ENCODE measurements around the gene MDN1.

MDN1 gene

DNA sequence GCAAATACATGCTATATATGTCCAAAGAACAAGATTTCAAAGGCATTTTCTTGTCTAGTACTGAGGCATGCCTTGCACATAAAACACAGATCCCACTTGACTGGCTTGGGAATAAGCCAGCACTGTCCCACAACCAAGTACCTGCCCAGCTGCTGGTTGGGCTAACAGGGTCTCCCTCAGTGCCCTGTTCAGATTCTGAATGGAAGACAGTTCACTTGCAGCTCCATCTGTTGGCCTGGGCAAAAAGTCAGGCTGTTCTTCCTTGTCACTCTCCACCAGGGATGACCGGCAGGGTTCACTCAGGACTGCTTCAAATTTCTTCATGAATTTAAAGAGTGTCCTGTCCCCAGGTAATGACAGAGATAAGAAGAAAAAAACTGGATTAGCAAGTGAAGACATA lies 136.6 kb downstream of the MDN1 start:
- DNase-seq (ENCODE audit: low read depth, low spot score), result no peak
- TF ChIP-seq YY1 (IDR thresholded peaks at IDR 0.05; ENCODE audit: insufficient read depth, insufficient read length), result no peak
- TF ChIP-seq ZNF274 (IDR thresholded peaks at IDR 0.05; ENCODE audit: low read depth, low read length), result no peak
- no peak for TF ChIP-seq SUZ12 (IDR thresholded peaks at IDR 0.05; ENCODE audit: extremely low read depth, insufficient read depth, insufficient read length)
- Histone ChIP-seq H3K4me3 (ENCODE audit: insufficient read length, low read depth) (no peak overlapping the region), H3K36me3 (ENCODE audit: insufficient read depth, insufficient read length, low read length) (peaks cover 86% of the 10 kb centered on the region), H3K9ac (ENCODE audit: insufficient read length, low read depth) (no peak overlapping the region), H3K4me1 (ENCODE audit: insufficient read depth, insufficient read length) (peaks cover 9% of the 10 kb centered on the region), H3K9me3 (ENCODE audit: insufficient read depth, low read length) (no peaks in the 10 kb centered on the region), H3K27me3 (ENCODE audit: insufficient read depth, insufficient read length) (no peaks in the 10 kb centered on the region)

DNA sequence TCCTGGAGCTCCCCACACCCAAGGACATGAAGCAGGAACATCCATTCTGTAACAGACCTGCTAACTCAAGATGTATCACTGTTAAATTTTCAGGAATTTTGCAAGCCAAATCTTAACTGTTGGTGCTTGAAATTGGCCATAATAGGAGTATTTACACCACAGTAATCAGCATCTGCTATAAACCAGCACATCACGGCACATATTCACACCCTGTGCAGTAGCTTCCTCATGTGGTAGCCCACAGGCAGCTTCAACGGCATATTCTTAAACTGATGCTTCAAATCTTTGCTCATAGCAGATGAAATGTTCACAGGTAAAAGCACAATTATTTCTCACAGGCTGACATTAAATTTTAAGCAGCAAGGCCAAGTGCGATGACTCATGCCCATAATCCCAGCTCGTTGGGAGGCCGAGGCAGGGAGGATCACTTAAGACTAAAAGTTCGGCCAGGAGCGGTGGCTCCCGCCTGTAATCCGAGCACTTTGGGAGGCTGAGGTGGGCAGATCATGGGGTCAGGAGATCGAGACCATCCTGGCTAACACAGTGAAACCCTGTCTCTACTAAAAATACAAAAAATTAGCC lies 137.5 kb downstream of the MDN1 start:
- H3K36me3 ChIP-seq (ENCODE audit: insufficient read depth, insufficient read length, low read length), result peaks cover 84% of the 10 kb centered on the region
- DNase-seq (ENCODE audit: low read depth, low spot score), result no peak

GRCh38 chr6:89680551-89680950 lies 139.0 kb downstream of the MDN1 start:
- Histone ChIP-seq H3K27me3 (ENCODE audit: insufficient read depth, insufficient read length) (no peaks in the 10 kb centered on the region), H3K9ac (ENCODE audit: insufficient read length, low read depth) (no peak overlapping the region), H3K4me3 (ENCODE audit: insufficient read length, low read depth) (no peak overlapping the region), H3K36me3 (ENCODE audit: insufficient read depth, insufficient read length, low read length) (peaks cover 84% of the 10 kb centered on the region), H3K4me1 (ENCODE audit: insufficient read depth, insufficient read length) (peaks cover 5% of the 10 kb centered on the region), H3K9me3 (ENCODE audit: insufficient read depth, low read length) (no peaks in the 10 kb centered on the region)
- TF ChIP-seq YY1 (IDR thresholded peaks at IDR 0.05; ENCODE audit: insufficient read depth, insufficient read length) (no peak), SUZ12 (IDR thresholded peaks at IDR 0.05; ENCODE audit: extremely low read depth, insufficient read depth, insufficient read length) (no peak), ZNF274 (IDR thresholded peaks at IDR 0.05; ENCODE audit: low read depth, low read length) (no peak)
- DNase-seq (ENCODE audit: low read depth, low spot score), result no peak

More for the DNA sequence above, 137.5 kb downstream of the MDN1 start:
- peaks cover 5% of the 10 kb centered on the region for H3K4me1 ChIP-seq (ENCODE audit: insufficient read depth, insufficient read length)
- H3K4me3 ChIP-seq (ENCODE audit: insufficient read length, low read depth), result no peak overlapping the region
- H3K9me3 ChIP-seq (ENCODE audit: insufficient read depth, low read length), result no peaks in the 10 kb centered on the region
- no peaks in the 10 kb centered on the region for H3K27me3 ChIP-seq (ENCODE audit: insufficient read depth, insufficient read length)
- H3K9ac ChIP-seq (ENCODE audit: insufficient read length, low read depth), result no peak overlapping the region
- no peak for TF ChIP-seq YY1 (IDR thresholded peaks at IDR 0.05; ENCODE audit: insufficient read depth, insufficient read length)
- TF ChIP-seq SUZ12 (IDR thresholded peaks at IDR 0.05; ENCODE audit: extremely low read depth, insufficient read depth, insufficient read length), result no peak
- TF ChIP-seq ZNF274 (IDR thresholded peaks at IDR 0.05; ENCODE audit: low read depth, low read length), result no peak

DNA sequence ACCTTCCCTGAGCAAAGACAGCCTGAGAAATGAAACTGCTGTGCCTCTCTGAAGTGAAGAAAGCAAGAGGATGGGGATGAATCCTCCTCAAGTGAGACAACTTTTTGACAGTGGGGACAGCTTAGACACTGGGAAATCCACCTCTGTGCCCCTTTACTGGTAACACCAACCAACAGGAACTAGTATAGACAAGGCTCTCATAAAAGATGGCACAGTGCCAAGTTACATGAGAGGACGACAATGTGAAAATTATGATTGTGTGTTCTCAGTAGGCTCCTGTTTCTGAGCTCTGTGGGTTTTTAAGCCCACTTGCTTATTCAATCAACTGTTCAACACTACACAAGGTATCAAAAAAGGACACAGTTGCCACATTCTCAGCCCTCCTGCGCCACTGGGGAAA lies 139.4 kb downstream of the MDN1 start:
- peaks cover 5% of the 10 kb centered on the region for H3K4me1 ChIP-seq (ENCODE audit: insufficient read depth, insufficient read length)
- no peak overlapping the region for H3K9ac ChIP-seq (ENCODE audit: insufficient read length, low read depth)
- no peaks in the 10 kb centered on the region for H3K27me3 ChIP-seq (ENCODE audit: insufficient read depth, insufficient read length)
- no peak for DNase-seq (ENCODE audit: low read depth, low spot score)
- no peak for TF ChIP-seq ZNF274 (IDR thresholded peaks at IDR 0.05; ENCODE audit: low read depth, low read length)
- no peak for TF ChIP-seq SUZ12 (IDR thresholded peaks at IDR 0.05; ENCODE audit: extremely low read depth, insufficient read depth, insufficient read length)
- TF ChIP-seq YY1 (IDR thresholded peaks at IDR 0.05; ENCODE audit: insufficient read depth, insufficient read length), result no peak
- no peaks in the 10 kb centered on the region for H3K9me3 ChIP-seq (ENCODE audit: insufficient read depth, low read length)
- no peak overlapping the region for H3K4me3 ChIP-seq (ENCODE audit: insufficient read length, low read depth)
- peaks cover 84% of the 10 kb centered on the region for H3K36me3 ChIP-seq (ENCODE audit: insufficient read depth, insufficient read length, low read length)

DNA sequence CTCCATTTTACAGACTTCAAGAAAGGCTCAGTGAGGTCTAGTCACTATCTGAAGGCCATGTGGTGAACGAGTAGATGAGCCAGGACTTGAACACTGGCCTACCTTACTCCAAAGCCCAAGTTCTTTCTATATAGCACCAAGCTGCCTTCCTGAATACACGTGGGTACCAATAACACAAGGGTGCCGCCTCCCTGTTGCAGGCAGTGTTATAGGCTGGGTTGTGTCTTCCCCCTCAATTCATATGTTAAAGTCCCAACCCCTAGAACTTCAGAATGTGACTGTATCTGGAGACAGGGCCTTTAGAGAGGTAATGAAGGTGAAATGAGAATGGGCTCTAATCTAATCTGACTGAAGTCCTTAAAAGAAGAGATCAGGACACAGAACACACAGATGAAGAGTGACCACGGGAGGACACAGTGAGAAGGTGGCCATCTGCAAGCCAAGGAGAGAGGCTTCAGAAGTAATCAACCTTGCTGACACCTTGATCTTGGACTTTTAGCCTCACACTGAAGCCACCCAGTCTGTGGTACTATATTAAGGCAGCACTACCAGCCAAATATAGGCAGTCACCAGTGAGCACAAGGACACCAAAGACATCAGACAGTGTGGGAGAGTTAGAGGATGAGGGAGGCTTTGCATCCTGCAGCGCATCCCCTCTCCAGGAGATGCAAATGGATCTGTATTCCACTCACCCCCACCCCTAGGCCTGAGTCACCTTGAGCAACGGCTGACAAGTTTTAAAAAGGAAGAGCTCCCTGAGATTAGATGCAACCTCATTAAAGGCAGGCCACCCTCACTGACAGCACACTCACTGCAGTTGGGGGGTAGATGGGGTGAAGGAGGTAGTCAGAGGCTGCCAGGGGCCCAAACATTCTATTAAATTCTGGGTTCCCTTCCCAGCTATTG lies 140.1 kb downstream of the MDN1 start:
- Histone ChIP-seq H3K4me1 (ENCODE audit: insufficient read depth, insufficient read length) (peaks cover 5% of the 10 kb centered on the region), H3K9me3 (ENCODE audit: insufficient read depth, low read length) (no peaks in the 10 kb centered on the region), H3K9ac (ENCODE audit: insufficient read length, low read depth) (no peak overlapping the region), H3K36me3 (ENCODE audit: insufficient read depth, insufficient read length, low read length) (peaks cover 84% of the 10 kb centered on the region), H3K4me3 (ENCODE audit: insufficient read length, low read depth) (no peak overlapping the region), H3K27me3 (ENCODE audit: insufficient read depth, insufficient read length) (no peaks in the 10 kb centered on the region)
- TF ChIP-seq YY1 (IDR thresholded peaks at IDR 0.05; ENCODE audit: insufficient read depth, insufficient read length) (no peak), ZNF274 (IDR thresholded peaks at IDR 0.05; ENCODE audit: low read depth, low read length) (no peak), SUZ12 (IDR thresholded peaks at IDR 0.05; ENCODE audit: extremely low read depth, insufficient read depth, insufficient read length) (no peak)
- no peak for DNase-seq (ENCODE audit: low read depth, low spot score)

DNA sequence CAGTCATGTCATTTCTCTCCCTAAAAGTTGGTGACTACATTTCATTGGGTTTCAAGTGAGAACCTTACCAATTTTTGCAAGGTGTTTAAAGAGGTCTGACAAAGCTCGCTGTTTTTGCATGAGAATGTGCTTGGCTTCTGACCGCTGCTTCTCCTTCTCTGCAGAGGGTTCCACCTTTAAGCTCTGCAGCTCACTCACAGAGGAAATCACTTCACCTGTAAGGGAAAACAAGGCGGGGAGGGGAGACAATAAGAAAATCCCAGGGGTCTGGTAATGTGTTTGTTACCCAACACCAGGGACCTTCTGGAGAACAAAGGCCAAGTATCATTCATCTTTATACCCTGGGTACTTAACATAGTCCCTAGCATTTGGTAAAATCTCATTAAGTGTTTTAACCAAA lies 141.1 kb downstream of the MDN1 start:
- DNase-seq (ENCODE audit: low read depth, low spot score), result no peak
- no peak overlapping the region for H3K9ac ChIP-seq (ENCODE audit: insufficient read length, low read depth)
- peaks cover 5% of the 10 kb centered on the region for H3K4me1 ChIP-seq (ENCODE audit: insufficient read depth, insufficient read length)
- peaks cover 87% of the 10 kb centered on the region for H3K36me3 ChIP-seq (ENCODE audit: insufficient read depth, insufficient read length, low read length)
- no peak overlapping the region for H3K4me3 ChIP-seq (ENCODE audit: insufficient read length, low read depth)
- TF ChIP-seq ZNF274 (IDR thresholded peaks at IDR 0.05; ENCODE audit: low read depth, low read length), result no peak
- no peak for TF ChIP-seq SUZ12 (IDR thresholded peaks at IDR 0.05; ENCODE audit: extremely low read depth, insufficient read depth, insufficient read length)
- TF ChIP-seq YY1 (IDR thresholded peaks at IDR 0.05; ENCODE audit: insufficient read depth, insufficient read length), result no peak
- H3K27me3 ChIP-seq (ENCODE audit: insufficient read depth, insufficient read length), result no peaks in the 10 kb centered on the region
- H3K9me3 ChIP-seq (ENCODE audit: insufficient read depth, low read length), result no peaks in the 10 kb centered on the region
